ENCODE data around the gene RBM4B.

DNA sequence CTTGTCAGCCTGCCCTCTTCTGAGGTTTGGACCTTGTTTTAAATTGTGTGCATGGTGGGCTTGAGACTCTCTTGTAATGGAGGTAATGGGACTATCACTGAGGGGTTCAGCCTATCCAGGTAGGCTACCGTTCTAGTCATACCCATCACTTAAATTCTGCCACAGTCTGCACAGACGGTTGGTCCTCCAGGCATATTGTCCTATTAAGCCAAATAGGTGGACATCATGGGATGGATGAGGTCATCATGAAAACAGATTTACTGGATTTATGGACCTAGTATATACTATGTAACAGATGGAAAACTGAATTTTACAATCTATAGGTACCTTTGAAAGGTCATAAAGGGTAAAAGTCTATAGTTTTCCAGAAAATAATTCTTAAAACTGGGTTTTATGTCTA, 48.3 kb downstream of the RBM4B start:
- TF ChIP-seq, protein P1, sequence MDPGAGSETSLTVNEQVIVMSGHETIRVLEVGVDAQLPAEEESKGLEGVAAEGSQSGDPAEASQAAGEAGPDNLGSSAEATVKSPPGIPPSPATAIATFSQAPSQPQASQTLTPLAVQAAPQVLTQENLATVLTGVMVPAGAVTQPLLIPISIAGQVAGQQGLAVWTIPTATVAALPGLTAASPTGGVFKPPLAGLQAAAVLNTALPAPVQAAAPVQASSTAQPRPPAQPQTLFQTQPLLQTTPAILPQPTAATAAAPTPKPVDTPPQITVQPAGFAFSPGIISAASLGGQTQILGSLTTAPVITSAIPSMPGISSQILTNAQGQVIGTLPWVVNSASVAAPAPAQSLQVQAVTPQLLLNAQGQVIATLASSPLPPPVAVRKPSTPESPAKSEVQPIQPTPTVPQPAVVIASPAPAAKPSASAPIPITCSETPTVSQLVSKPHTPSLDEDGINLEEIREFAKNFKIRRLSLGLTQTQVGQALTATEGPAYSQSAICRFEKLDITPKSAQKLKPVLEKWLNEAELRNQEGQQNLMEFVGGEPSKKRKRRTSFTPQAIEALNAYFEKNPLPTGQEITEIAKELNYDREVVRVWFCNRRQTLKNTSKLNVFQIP (CRISPR knock-in tag; IDR thresholded peaks at IDR 0.05; ENCODE audit: borderline replicate concordance, low read depth) = no peak
- TF ChIP-seq ZFP3 (CRISPR knock-in tag; IDR thresholded peaks at IDR 0.05) (no peak), ZFP30 (CRISPR knock-in tag; IDR thresholded peaks at IDR 0.05) (no peak), ARNTL (CRISPR knock-in tag; IDR thresholded peaks at IDR 0.05; ENCODE audit: borderline replicate concordance, low read depth) (no peak), CSRNP3 (CRISPR knock-in tag; IDR thresholded peaks at IDR 0.05) (no peak), PATZ1 (CRISPR knock-in tag; IDR thresholded peaks at IDR 0.05; ENCODE audit: borderline replicate concordance) (no peak), RARB (CRISPR knock-in tag; IDR thresholded peaks at IDR 0.05) (no peak), GLIS3 (CRISPR knock-in tag; IDR thresholded peaks at IDR 0.05) (no peak), BACH2 (CRISPR knock-in tag; IDR thresholded peaks at IDR 0.05; ENCODE audit: borderline replicate concordance) (no peak), ZNF565 (CRISPR knock-in tag; conservative IDR thresholded peaks at IDR 0.05; ENCODE audit: low read depth) (no peak), ZC3H10 (CRISPR knock-in tag; IDR thresholded peaks at IDR 0.05) (no peak), CSDC2 (CRISPR knock-in tag; IDR thresholded peaks at IDR 0.05) (no peak), ISL1 (CRISPR knock-in tag; IDR thresholded peaks at IDR 0.05) (no peak), TCF4 (CRISPR knock-in tag; IDR thresholded peaks at IDR 0.05; ENCODE audit: borderline replicate concordance) (no peak)

All from SK-N-SH treated with all-trans-retinoic acid at 6 μM for 48 hours (cell line).